ENCODE measurements around the gene MOV10L1.

DNA sequence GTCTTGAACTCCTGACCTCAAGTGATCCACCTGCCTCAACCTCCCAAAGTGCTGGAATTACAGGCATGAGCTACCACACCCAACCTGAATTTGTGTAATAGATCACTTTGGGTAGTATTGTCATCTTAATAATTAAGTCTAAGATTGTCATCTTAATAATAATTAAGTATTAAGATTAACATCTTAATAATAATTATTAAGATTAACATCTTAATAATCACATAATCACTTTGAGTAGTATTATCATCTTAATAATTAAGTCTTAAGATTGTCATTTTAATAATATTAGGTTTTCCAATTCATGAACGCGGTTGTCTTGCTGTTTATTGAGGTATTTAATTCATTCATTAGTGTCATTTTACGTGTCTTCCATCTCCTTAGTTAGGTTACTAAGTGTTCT is 8.2 kb downstream of the MOV10L1 start:
- TF ChIP-seq CTCF (IDR thresholded peaks at IDR 0.05): no peak
- TF ChIP-seq POLR2A (IDR thresholded peaks at IDR 0.05): no peak

Measured in Peyer's patch (tissue), 4 donors.